Mammary epithelial cell (primary cell): ENCODE data around the gene GRPEL2.

Source experiments
- CTCF ChIP-seq, 2 donors: IDR thresholded peaks in 1 of 2; conservative IDR thresholded peaks in 1 of 2; 2 replicates each; pipeline ENCODE4 v1.5.1; 2011 to 2012; ENCODE audit warnings: inconsistent platforms in 2 of 2, low read length in 2 of 2, mild to moderate bottlenecking in 2 of 2, control low read depth in 1 of 2, low read depth in 1 of 2; ENCODE audit not compliant: insufficient read depth in 1 of 2; ENCODE audit errors: extremely low read depth in 1 of 2
- EZH2 ChIP-seq: IDR thresholded peaks from 2 replicates; pipeline ENCODE4 v1.6.1; 2012; ENCODE audit warnings: low read length, inconsistent platforms, borderline replicate concordance

DNA sequence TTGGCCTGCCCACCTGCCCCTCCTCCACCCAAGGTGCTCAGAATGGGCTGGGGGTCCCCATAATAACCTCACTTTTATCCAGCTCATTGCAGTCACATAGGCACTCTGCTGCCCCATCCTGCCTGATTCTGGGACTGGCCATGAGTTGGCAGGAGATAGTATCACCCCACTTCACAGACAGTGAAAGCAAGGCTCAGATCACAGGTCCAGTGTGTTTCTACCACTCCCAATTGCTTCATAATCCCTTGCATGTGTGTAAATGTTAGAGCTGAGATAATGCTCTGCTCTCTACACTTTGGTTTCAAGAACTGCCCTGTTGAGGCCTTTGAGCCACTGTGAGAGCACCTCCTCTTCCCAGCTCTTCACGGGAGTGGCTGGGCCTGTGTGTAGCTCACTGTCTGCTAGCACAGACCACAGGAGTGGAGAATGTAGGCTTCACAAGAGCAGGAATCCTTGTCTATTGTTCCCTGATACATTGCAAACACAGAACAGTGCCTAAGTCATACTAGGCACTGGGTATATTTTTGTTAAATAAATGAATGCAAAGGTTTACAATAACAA lies 20.9 kb downstream of the GRPEL2 start:
- TF ChIP-seq CTCF (conservative IDR thresholded peaks at IDR 0.05 in 1 of 2, IDR thresholded peaks at IDR 0.05 in 1 of 2; ENCODE audit: extremely low read depth in 1 of 2, insufficient read depth in 1 of 2, low read depth in 1 of 2, low read length in 2 of 2) (no peak), EZH2 (no peak)
